AG04450 (cell line): ENCODE data around the gene PRKCQ. TPM values are rescaled to one million over a fixed set of nuclear protein-coding genes. Genes with fewer than 3 reads are reported as not detected.

Source experiments
- CTCF ChIA-PET: fragments of 300-600, 350-600 bp; formaldehyde crosslinking; extraction: SDS; loops from one replicate; lab custom pipeline; 2022; ENCODE audit warnings: antibody characterized with exemption, inconsistent platforms; lab: Charles Lee
- POLR2A ChIA-PET: fragments of 350-600 bp; formaldehyde crosslinking; extraction: SDS; loops from one replicate; lab custom pipeline; 2021; ENCODE audit warnings: antibody characterized with exemption, inconsistent platforms; lab: Yijun Ruan, JAX
- DNase-seq: peaks from one replicate; pipeline ENCODE4 v3.0.0-alpha.2; 2011; ENCODE audit warnings: low read depth, low spot score
- H3K27ac ChIP-seq: one replicate; pipeline ENCODE4 v1.5.1; 2012; ENCODE audit warnings: low read depth, low read length, control low read depth
- H3K27me3 ChIP-seq: one replicate; pipeline ENCODE4 v1.6.0; 2012; ENCODE audit warnings: low read length; ENCODE audit not compliant: control insufficient read depth, insufficient read depth
- H3K4me3 ChIP-seq: 2 replicates; pipeline ENCODE4 v1.5.1; 2011; ENCODE audit warnings: mild to moderate bottlenecking, low read depth, low read length, control low read depth
- H3K9me3 ChIP-seq: 2 replicates; pipeline ENCODE4 v1.5.1; 2012; ENCODE audit warnings: low read length; ENCODE audit not compliant: control insufficient read depth, insufficient read depth
- polyA plus RNA-seq: library from polyadenylated mRNA; depleted of rRNA; stranded (reverse); fragments of >200 nt; gene quantifications from 2 replicates; pipeline ENCODE4 v1.2.3, GENCODE V29; 2011
- TF ChIP-seq, protein P1 (sequence below): IDR thresholded peaks from 2 replicates; pipeline ENCODE4 v1.5.1; 2011; ENCODE audit warnings: low read depth, low read length, control low read depth, inconsistent platforms

The PRKCQ gene
- polyA plus RNA-seq, 1 experiment: 0.10 TPM

DNA sequence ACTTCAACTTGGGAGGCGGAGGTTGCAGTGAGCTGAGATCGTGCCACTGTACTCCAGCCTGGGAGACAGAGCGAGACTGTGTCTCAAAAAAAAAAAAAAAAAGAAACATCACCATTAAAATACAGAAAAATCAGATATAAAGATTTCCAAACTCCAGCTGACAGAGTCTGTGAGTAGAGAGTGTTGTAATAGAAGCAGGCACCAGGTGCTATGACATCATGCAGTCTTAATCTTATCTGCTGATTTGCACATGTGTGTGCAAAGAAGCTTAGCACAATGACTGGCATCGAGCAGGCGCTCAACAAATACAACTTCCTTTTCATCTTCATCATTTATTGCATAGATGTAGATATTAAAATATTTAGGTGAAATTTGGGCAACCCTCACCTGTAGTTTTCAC, 92.2 kb downstream of the PRKCQ start:
- H3K27ac ChIP-seq: no peak overlapping the region
- ChIA-PET CTCF (interaction anchor here (0.6 kb wide), 1 partner anchor 98 kb away, joined by 4 read pairs; no protein-coding TSS in a partner anchor), POLR2A (no interaction called here)
- TF ChIP-seq, protein P1, sequence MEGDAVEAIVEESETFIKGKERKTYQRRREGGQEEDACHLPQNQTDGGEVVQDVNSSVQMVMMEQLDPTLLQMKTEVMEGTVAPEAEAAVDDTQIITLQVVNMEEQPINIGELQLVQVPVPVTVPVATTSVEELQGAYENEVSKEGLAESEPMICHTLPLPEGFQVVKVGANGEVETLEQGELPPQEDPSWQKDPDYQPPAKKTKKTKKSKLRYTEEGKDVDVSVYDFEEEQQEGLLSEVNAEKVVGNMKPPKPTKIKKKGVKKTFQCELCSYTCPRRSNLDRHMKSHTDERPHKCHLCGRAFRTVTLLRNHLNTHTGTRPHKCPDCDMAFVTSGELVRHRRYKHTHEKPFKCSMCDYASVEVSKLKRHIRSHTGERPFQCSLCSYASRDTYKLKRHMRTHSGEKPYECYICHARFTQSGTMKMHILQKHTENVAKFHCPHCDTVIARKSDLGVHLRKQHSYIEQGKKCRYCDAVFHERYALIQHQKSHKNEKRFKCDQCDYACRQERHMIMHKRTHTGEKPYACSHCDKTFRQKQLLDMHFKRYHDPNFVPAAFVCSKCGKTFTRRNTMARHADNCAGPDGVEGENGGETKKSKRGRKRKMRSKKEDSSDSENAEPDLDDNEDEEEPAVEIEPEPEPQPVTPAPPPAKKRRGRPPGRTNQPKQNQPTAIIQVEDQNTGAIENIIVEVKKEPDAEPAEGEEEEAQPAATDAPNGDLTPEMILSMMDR: no peak
- no peak overlapping the region for H3K4me3 ChIP-seq
- H3K27me3 ChIP-seq: no peaks in the 10 kb centered on the region
- no peak for DNase-seq
- H3K9me3 ChIP-seq: no peaks in the 10 kb centered on the region

DNA sequence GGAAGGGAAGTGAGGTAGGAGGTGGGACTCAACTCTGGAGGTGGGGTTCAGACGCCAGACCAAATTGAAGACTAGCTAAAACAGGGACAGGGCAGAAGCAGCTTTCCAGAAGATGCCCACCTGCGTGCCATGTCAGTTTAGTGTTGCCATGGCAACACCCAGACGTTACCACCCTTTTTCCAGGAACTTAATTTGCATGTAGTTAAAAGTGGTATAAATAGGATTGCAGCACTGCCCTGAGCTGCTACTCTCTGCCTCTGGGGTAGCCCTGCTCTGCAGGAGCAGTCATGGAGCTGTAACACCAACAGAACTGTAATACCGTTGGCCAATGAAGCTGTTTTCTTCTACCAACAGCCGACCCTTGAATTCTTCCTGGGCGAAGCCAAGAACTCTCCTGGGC, 93.8 kb downstream of the PRKCQ start:
- POLR2A ChIA-PET: no interaction called here
- CTCF ChIA-PET: no interaction called here

DNA sequence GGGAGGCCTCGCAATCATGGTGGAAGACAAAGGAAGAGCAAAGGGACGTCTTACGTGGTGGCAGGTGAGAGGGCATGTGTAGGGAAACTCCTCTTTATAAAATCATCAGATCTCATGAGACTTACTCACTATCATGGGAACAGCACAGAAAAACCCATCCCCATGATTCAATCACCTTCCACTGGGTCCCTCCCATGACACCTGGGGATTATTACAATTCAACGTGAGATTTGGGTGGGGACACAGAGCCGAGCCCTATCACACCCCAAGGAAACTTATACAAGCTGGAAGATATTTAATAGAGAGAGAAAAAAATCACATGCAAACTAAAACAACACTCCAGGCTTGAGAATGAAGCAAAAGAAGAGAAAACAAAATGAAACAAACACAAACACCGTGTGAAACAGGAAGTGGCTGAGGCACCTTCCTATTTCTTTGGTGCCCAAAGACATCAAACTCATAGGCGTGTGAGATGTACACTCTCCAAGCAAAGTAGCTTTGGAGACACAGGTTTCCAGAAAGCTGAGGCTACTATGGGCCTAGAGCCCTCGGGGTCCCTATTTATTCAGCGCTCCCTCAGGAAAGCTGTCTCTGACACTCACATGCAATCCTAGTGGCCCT, 97.2 kb downstream of the PRKCQ start:
- CTCF ChIA-PET: no interaction called here

More for the DNA sequence above, 93.8 kb downstream of the PRKCQ start:
- Histone ChIP-seq H3K27me3 (no peaks in the 10 kb centered on the region), H3K9me3 (no peaks in the 10 kb centered on the region), H3K4me3 (no peak overlapping the region), H3K27ac (no peak overlapping the region)
- TF ChIP-seq, protein P1: no peak
- no peak for DNase-seq

DNA sequence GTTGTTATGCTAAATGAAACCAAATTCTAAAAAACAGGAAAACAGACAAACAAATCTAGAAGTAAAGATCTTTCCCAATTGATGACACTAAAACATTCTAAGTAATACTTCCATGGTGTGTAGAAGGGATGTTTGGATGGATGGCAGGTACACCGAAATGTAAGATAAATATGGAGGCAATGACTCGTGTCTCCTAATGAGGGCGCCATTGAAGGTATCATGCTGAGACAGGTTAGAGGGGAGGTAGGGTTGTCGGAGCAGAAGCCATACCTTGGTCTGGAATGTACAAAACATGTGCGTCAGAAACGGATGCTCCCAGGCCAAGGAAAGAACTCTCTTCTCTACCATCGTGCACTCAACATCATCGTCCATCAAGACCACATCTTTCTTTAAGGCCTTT, 101.4 kb downstream of the PRKCQ start:
- TF ChIP-seq, protein P1: no peak
- Histone ChIP-seq H3K27ac (no peak overlapping the region), H3K9me3 (no peaks in the 10 kb centered on the region), H3K27me3 (no peaks in the 10 kb centered on the region), H3K4me3 (no peak overlapping the region)
- ChIA-PET POLR2A (no interaction called here), CTCF (no interaction called here)
- DNase-seq: no peak

More for the DNA sequence above, 97.2 kb downstream of the PRKCQ start:
- TF ChIP-seq, protein P1: no peak
- POLR2A ChIA-PET: no interaction called here
- H3K9me3 ChIP-seq: no peaks in the 10 kb centered on the region
- DNase-seq: no peak
- H3K4me3 ChIP-seq: no peak overlapping the region
- H3K27ac ChIP-seq: no peak overlapping the region
- H3K27me3 ChIP-seq: no peaks in the 10 kb centered on the region

DNA sequence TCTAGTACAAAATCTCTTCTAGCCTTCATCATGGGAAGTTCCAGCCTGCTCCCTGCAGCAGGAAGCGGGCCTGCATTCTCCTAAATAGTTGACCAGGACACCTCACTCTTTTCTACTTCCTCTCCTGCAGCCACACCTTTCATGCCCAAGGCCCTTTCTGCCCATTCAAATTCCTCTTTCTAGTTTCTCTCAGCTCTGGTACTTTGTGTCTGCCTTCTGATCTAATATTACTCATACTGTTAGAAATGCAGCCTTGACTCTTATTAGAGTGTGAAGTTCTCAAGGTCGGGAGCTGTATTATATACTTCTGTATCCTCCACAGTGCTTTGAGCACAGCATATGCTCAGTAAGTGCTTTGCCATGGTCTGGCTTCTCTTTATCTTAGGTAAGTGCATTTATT, 103.1 kb downstream of the PRKCQ start:
- POLR2A ChIA-PET: no interaction called here
- TF ChIP-seq, protein P1: no peak
- H3K27me3 ChIP-seq: no peaks in the 10 kb centered on the region
- no peak for DNase-seq
- CTCF ChIA-PET: no interaction called here
- no peaks in the 10 kb centered on the region for H3K9me3 ChIP-seq
- H3K4me3 ChIP-seq: no peak overlapping the region
- no peak overlapping the region for H3K27ac ChIP-seq
